HG03571 (cell line): ENCODE measurements around the gene FDXR.

ENCODE experiments used
- ATAC-seq: cut with Tn5 transposase; IDR thresholded peaks from one replicate; pipeline ENCODE4 v1.9.1; 2021; ENCODE audit not compliant: unreplicated experiment

The FDXR gene

DNA sequence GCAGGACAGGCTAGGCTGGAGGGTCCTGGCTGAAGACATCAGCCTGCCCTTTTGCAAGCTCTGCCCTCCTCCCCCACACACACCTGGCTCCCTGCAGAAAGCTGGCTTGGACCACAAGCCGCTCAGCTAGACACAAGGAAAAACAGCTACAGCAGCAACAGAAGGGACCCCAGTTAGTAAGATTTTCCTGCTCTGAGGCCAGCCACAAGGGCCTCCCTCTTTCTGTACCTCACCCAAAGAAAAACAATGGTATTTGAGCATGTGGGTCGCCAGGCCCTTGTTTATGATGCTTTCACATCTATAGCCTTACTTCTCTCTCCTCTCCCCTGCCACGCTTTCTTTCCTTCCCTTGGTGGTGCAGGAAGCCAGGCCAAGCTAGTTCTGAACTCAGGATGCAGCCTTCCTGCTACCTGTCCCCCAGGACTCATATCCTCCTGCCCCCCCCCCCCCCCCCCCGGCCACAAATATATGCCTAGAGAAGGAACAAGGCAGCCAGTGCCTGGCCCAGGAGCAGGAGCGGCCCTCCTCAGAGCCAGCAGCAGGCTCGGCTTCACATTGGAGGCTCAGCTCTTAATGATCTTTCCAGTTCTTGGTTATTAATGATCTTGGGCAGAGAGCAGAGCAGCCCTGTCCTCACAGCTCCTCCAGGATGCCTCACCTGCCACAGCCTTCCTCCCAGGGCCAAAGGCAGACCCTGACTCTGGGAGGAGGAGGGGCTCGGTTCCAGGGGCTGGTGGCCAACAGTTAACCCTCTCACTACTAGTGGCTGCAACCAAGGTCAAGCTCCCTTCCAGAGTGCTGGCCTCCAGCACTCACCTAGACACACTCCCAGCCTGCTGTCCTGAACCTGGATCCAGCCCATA lies 32.6 kb downstream of the FDXR start:
- ATAC-seq: no peak

DNA sequence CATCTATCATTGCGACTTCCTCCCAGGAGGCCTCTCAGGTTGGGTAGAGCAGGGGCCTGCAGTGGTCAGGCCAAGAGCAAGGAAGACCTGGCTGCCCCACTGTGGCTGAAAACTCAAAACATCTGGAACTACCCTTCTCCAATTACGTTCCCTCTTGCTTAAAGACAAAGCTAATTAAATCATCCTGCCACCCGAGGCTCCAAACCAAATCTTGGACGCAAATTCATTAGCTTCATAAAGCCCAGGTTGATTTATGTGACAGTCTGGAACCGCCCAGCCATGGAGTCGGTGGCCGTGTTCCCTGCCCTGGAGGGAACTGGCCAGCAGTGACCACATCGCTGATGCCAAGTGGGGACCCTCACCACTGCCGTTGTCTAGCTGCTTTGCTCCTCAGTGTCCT lies 34.5 kb downstream of the FDXR start:
- no peak for ATAC-seq

DNA sequence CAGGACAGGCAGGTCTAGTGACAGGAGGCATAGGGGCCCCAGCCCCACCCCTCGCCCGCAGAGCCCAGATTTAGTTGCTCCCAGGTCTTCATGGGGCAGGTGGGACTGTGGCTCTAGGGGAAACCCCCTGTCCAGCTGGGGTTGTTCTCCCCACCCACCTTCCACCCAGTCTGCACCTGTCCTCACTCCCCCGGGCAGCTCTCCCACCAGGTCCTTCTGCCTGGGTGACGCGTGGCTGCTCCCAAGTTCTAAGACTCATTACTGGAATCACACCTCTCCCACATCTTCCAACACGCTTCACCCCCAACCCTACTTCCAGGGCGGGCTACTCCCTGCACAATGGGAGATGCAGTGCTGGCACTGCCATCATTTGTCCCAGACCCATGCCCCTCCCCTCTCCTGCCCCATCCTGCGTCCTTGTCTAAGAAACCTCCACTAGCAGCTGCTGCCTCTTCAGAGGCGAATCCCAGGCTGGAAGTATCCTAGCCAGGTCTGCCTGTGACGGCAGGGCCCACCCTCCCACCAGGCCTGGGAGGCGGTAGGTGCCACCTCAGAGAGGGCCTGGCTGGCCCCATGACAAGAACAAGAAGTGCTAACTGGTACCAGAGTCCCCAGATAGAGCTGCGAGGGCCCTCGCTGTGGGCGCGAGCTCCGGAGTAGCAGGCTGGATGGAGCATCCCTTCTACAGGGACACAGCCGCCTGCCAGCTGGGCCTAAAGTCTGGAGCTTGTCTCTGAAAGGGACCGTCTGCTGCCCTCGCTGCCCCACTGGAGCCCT lies 35.9 kb downstream of the FDXR start:
- no peak for ATAC-seq

DNA sequence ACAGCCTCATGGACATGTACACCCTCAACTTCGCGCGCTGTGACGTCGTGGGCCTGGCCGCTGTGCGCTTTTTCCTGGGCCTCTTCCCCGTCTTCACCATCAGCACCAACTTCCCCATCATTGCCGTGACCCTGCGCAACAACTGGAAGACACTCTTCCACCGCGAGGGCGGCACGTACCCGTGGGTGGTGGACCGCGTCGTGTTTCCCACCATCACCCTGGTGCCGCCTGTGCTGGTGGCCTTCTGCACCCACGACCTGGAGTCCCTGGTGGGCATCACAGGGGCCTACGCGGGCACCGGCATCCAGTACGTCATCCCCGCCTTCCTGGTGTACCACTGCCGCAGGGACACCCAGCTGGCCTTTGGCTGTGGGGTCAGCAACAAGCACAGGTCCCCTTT lies 36.6 kb downstream of the FDXR start:
- ATAC-seq: no peak

DNA sequence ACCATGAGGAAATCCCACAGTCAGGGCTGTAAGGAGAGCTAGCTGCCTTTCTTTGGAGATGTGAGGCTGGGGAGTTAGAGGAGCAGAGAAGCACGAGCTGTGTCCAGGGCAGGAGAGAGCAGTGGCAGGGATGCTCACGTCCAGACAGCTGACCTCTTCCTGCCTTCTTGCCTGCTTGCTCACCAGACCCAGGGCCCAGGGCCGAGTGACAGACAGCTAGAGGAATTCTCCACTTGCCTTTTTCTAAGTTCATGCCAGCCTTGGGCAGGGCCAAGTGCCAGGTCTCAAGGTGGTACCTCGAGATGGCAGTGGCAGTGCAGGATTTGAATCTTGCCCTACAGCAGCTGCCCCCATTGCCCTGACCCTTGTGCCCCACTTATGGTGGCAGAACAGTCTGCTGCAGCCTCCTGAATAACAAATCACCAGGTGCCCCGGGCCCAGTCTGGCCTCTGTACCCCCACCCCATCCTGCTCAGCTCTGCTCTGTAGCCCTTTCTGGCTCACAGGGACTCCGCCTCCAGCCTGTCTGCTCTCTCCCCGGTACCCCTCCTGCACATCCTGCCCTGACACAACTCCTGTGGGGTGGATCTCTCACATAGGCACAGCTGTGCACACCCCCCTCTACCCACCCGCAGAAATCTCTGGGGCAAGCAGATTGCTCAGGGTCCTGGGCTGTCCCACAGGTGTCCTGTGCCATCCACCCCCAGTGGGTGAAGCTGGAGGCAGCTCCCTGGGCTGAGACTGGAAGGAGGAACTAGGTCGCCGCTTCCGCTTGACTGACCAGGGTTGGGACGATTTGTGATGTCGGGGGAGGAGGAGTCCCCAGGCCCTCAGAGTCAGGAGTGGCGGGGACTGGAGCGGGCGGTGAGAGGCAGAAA lies 39.1 kb downstream of the FDXR start:
- ATAC-seq: no peak

DNA sequence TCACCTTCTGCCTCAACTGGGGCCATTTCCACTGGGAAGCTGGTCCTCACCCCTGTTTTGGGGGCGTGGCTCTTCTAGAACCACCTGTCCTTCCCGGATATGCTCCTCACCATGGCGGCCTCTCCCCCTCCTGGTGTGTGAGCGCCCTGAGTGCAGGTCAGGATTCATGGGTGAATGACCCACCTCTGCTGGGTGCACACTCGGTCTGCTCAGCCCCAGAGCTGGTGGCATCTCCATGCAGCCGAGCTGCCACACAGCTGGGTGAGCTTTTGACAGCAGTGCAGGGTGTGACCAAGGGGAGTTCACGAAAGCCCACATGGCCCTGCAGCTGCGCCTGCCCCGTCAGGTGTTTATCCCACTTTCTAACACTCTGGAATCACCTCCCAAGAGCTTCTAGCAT lies 40.4 kb downstream of the FDXR start:
- no peak for ATAC-seq

DNA sequence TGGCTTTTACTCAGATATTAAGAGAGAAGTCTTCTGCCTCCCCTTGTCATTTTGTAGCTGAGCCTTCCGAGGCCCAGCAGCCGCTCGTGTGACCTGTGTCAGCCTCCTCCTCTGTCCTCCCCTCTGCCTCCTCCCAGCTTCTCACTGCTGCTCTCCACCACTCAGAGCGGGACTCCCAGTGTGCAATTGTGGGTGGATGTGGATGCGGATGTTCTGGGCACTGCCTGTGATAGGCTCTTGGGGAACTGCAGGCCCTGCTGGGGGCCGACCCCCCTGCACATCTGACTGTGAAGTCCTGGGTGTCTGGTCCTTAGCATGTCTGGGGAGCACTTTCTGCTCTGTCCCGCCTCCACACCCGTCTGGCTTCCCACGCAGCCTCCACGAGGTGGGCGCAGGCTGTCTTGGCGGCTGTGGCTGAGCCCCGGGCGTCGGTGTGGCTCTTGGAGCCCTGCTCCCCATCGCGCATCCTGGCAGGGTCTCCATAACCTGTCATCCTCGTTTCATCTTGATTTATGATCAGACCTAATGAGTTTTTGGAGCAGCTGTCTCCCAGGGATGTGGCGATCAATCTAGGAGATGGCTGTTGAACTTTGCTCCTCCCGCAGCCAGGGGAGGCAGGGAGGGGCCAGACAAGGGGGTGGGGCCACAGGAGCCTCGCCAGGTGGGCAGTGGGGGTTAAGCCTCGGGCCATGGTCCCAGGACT lies 41.2 kb downstream of the FDXR start:
- ATAC-seq: no peak

DNA sequence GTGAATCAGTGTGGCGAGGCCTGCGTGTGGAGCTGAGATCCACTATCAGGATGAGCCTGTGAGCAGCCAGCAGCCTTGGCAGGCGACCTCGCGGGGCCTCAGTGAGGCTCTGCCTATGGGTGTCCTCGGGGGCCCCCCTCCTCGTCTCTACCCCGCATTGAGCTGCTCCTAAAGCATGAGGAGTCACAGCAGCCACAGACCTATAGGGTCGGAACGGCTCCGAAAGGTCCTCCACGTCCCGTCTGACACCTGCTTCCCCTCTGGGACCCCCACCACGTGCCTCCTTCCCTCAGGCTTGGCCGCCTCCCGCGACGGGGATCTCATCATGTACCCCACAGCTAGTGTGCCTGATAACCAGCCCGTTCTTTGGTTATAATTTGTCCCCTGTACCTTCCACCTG lies 41.9 kb downstream of the FDXR start:
- no peak for ATAC-seq

DNA sequence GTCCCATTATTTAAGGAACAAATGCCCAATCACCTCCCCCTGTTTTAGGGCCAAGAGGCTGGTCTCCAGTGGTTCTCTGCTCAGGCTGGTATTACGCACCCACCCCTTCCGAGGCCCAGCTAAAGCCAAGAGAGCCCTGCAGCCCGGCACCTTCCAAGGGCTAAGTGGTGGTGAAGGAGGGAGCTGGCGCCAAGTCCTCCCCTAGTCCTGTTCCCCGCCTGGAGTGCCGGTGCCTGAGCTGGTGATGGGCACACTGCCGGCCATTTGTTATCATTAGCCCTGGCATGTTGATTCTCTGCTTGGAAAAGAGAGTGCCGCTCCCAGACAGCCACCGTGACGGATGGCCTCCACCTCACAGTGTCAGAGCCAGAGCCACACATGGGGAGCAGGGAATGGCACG lies 45.0 kb downstream of the FDXR start:
- ATAC-seq: no peak

DNA sequence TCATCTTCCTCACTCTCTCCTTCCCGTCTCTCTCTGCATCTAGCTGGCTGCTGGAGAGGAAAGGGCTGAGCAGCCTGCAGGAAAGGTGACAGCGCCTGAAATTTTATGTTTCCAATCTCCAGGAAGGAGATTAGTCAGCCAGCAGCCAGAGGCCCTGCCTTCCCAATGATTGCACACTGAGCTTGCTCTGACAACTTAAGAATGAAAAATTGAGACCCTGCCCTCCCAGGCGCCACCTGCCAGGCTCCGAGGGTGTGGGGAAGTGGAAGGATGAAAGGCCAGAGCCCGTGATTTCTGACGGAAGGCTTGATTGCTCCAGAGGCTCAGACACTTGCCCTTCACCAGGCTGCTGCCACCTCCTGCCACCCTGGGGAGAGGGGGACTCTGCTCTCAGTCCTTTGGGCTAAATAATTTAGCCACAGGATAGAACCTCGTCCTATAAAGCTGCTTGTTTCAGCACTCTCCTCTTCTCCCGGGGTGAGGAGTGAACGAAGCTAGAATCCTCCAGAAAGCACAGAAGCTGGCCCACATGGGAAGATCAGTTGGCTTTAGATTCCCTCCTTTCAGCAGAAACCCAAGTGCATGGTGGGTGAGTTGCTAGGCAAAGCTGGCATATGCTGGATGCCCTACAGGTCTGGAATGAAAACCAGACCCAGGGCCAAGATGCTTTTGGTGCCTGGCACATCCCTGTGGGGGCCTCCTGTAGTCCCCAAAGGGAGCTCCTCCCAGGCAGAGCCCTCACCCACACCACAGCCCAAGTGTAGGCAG lies 46.7 kb downstream of the FDXR start:
- no peak for ATAC-seq

DNA sequence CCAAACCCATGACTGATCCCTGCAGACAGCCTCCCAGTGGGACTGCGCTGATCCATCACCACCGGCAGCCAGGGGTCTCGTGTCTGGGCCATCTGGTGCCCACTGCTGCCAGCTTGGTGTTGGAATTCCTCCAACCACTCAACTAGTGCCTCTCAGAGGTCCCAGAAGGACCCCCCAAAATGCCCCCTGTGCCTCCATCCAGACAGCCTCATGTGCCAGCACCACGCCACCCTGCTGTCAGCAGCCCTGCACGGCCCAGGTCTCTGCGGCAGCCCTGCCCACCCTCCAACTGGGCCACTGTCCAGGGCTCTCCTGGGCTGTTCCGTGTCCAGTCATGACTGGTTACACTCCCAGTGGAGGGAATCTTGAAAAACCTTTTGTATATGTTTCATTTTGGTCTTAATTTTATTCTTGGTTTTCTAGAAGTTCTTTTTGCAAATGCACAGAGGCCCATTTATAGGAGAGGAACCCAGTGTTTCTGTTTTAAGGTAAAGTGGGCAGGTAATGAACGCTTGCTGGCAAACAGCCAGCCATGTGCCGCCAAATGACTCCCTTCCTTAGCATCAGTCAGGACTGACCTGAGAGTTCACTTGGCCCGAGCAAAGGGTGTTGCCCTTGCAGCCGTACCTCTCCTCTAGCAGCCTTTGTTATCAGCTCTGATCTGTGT lies 47.7 kb downstream of the FDXR start:
- ATAC-seq: no peak

DNA sequence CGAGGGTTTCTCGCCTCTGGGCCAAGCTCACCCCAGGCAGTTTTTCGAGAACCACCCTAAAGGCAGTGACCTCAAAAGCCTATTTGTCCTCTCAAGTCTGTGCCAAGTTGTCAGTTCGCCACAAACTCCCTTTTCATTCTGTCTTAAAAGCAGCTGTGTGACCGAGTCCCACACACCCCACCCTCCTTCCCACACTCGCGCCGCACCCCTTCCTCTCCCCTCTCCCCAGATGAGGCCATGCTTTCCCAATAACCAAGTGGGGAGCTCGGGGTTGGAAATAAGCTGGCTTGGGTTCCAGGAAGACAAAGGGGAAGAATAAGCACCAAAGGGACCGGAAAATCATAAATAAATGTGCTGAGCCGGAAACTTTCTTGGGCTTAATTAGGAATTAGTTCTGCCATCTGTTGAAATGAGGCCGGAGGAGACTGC lies 49.8 kb downstream of the FDXR start:
- no peak for ATAC-seq

DNA sequence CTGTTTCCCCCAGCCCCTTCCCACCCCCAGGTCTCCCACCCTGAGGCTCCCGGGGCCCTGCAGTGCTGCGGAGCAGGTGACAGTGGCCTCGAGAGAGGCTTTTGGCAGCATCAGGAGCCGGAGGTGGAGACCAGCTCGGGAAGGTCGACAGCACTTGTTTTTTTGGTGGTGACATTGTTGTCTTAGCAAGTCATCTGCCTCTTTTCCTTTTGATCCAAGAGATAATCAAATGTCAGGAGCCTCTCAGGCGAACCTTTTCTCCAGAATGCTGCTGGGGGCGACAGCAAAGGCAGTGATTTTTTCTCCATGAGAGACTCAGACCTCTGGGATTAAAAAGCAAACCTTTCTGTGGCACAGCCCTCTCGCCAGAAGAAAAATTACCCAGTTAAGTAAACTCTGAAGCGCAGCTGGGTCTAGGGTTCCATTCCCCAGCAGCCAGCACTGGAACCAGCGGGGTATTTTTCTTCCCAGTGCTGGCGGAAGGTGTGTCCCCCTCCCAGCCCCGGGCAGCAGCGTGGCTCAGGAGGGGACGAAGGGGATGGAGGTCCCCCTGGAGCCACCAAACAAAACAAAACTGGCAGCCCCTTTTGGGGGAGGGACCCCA lies 50.4 kb downstream of the FDXR start:
- ATAC-seq: no peak

DNA sequence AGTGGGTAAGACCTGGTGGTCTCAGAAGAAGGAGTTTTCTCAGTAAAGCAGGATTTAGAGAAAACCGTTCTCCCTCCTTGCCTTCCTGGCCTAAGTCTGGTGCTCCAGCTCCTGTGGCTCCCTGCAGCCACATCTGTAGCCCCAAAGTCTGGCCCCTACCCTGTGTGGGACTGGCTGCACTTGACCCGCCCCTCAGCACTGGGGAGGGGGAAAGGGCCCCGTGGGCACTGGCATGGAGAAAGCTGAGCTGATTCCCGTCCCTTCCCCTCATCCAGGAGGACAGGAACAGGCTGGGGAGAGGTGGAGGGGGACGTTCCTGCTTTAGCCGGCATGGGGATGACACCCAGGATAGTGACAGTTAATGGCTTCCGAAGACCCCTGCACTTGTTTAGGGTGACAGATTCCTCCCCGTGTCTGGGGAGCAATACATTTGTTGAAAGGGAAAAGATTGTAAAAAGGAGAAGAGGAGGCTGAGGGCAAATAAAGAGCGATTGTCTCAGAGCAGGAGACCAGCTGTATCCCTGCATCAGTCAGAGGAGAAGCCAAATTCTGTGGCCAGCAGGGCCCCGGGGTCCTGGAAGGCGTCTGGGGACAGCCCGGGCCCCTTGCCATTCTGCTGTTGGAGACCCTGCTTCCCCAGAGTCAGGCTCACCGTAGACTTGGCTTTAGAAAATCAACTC lies 51.0 kb downstream of the FDXR start:
- no peak for ATAC-seq

DNA sequence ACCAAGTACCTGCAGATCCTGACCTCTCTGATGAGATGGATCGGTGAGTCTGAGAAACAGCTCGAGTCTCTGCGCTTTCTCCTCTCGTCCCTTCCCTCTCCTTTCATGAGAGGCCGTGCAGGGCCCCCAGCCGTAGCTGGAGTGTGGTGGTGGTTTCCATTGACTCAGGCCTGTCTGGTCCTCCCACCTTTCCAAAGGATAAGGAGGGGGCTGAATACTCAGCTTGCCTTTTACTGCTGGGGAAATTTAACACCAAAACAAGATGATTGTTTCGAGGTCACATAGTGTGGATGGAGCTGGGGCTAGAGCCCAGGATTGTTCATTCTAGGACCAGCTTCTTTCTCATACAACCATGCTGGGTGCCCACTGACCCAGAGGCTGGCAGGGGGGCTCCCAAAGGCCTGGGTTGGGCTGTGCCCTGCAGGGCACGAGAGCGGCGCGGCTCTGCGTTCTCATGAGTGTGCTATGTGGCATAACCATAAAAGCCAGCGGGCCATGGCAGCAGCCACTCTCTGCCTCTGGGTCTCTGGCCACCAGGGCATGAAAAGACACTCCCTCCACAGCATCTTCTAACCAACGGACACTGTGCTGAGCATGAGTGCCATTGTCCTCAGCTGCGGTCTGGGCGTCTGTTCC lies 52.9 kb downstream of the FDXR start:
- no peak for ATAC-seq

DNA sequence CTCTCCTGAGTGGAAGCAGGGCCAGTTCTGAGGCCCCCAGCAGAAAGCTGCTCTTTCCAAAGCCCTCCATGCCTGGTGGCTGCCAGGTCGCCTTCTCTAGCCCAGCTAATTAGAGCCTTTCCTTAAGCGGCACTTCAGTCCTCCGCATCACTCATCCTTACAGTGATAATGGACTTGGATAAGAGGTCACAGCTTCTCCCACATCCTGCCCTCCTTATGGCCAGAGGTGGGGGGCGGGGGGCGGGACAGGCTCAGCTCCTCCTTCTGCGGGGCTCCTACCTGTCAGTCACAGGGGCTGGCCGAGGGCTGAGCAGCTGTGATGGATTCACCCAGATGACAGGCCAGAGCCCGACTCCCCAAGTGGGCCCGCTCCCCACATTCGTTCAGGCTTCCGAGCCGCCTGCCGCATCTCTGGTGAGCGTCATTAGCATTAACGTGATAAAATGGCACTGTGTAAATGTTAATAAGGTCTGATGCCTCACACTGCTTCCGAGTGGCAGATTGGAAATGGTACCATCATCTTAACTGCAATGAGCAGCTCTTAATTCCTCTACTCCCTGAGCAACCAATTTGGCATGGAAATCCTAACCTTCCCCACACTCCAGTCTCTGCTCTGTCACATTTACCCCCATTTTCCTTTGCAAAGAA lies 54.4 kb downstream of the FDXR start:
- ATAC-seq: no peak

DNA sequence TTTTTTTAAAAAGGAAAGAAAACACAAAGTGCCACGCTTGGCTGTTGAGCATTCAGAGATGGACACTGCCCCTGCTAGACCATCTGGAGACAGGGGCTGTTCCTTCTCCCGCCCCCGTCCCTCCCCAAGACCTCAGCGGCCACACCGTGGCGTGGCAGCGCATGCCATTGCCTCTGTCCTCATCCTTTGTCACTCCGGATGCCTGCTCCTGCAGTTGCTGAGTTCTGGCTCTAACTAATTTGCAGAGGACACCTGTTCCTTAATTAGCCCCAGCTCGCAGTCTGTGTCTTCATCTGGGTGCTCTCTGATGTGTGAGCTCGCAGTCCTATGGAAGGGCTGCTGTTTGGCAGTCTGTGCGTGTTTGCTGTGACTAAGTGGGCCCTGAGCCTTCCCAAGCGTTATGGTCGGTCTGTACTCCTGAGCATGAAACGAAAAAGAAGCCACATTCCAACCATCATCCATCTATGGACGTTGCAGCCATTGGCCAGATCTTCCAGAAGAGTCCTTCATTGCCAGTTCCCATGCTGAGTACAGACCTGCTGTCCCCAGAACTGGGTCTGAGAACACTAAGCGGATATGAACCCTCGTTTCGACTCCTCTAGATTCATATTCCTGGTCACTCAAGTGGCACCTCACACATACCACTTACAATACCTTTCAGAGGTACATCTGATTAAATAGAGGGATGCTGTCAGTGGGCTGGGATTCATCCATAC lies 55.7 kb downstream of the FDXR start:
- no peak for ATAC-seq
